ENCODE data around the gene RECK.

Gene RECK

GRCh38 chr9:36040271-36040925 lies 3.7 kb downstream of the RECK start:
- no peak overlapping the region for H3K4me3 ChIP-seq (ENCODE audit: low read depth, low read length)
- TF ChIP-seq CTCF (IDR thresholded peaks at IDR 0.05; ENCODE audit: low read depth, low read length), result no peak
- DNase-seq (ENCODE audit: low read depth, low spot score), result no peak
- in situ Hi-C loops (cut with HindIII; ENCODE audit: low sequenced_read_pairs), result no loop called here

GRCh38 chr9:36041506-36041905 lies 4.8 kb downstream of the RECK start:
- no peak overlapping the region for H3K4me3 ChIP-seq (ENCODE audit: low read depth, low read length)
- no peak for TF ChIP-seq CTCF (IDR thresholded peaks at IDR 0.05; ENCODE audit: low read depth, low read length)
- in situ Hi-C loops (cut with HindIII; ENCODE audit: low sequenced_read_pairs), result no loop called here
- no peak for DNase-seq (ENCODE audit: low read depth, low spot score)

- DNase-seq (ENCODE audit: low read depth, low spot score), result no peak
- H3K4me3 ChIP-seq (ENCODE audit: low read depth, low read length), result no peak overlapping the region
- in situ Hi-C loops (cut with HindIII; ENCODE audit: low sequenced_read_pairs), result no loop called here
- no peak for TF ChIP-seq CTCF (IDR thresholded peaks at IDR 0.05; ENCODE audit: low read depth, low read length)
Measured at GRCh38 chr9:36045610-36046009, 8.9 kb downstream of the RECK start.

- TF ChIP-seq CTCF (IDR thresholded peaks at IDR 0.05; ENCODE audit: low read depth, low read length), result no peak
- no peak for DNase-seq (ENCODE audit: low read depth, low spot score)
- in situ Hi-C loops (cut with HindIII; ENCODE audit: low sequenced_read_pairs), result no loop called here
- no peak overlapping the region for H3K4me3 ChIP-seq (ENCODE audit: low read depth, low read length)
Measured at GRCh38 chr9:36046923-36047322, 10.2 kb downstream of the RECK start.

GRCh38 chr9:36049408-36049807 lies 12.7 kb downstream of the RECK start:
- in situ Hi-C loops (cut with HindIII; ENCODE audit: low sequenced_read_pairs), result no loop called here
- no peak overlapping the region for H3K4me3 ChIP-seq (ENCODE audit: low read depth, low read length)
- TF ChIP-seq CTCF (IDR thresholded peaks at IDR 0.05; ENCODE audit: low read depth, low read length), result no peak

GRCh38 chr9:36050476-36050875 lies 13.8 kb downstream of the RECK start:
- no peak for TF ChIP-seq CTCF (IDR thresholded peaks at IDR 0.05; ENCODE audit: low read depth, low read length)
- in situ Hi-C loops (cut with HindIII; ENCODE audit: low sequenced_read_pairs), result no loop called here

More at GRCh38 chr9:36049408-36049807, 12.7 kb downstream of the RECK start:
- no peak for DNase-seq (ENCODE audit: low read depth, low spot score)

More at GRCh38 chr9:36050476-36050875, 13.8 kb downstream of the RECK start:
- no peak for DNase-seq (ENCODE audit: low read depth, low spot score)
- H3K4me3 ChIP-seq (ENCODE audit: low read depth, low read length), result no peak overlapping the region

Data from astrocyte of the spinal cord (primary cell).